Measurements from ENCODE around the gene CALHM2.

Gene CALHM2

GRCh38 chr10:103479135-103479534 is 27.0 kb upstream of the CALHM2 start, which contains the start of gene CALHM3:
Gene CALHM3, minus strand, starts transcription at chr10:103479240. Its CDS starts 208 bp downstream, at chr10:103479032.
- TF ChIP-seq, protein P1, sequence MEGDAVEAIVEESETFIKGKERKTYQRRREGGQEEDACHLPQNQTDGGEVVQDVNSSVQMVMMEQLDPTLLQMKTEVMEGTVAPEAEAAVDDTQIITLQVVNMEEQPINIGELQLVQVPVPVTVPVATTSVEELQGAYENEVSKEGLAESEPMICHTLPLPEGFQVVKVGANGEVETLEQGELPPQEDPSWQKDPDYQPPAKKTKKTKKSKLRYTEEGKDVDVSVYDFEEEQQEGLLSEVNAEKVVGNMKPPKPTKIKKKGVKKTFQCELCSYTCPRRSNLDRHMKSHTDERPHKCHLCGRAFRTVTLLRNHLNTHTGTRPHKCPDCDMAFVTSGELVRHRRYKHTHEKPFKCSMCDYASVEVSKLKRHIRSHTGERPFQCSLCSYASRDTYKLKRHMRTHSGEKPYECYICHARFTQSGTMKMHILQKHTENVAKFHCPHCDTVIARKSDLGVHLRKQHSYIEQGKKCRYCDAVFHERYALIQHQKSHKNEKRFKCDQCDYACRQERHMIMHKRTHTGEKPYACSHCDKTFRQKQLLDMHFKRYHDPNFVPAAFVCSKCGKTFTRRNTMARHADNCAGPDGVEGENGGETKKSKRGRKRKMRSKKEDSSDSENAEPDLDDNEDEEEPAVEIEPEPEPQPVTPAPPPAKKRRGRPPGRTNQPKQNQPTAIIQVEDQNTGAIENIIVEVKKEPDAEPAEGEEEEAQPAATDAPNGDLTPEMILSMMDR (IDR thresholded peaks at IDR 0.05; ENCODE audit: low read depth, low read length), result no peak
- Histone ChIP-seq H3K4me1 (no peaks in the 10 kb centered on the region), H3K4me3 (ENCODE audit: low read depth, low read length) (no peak within 1 kb of the TSS), H3K36me3 (no peaks in the 10 kb centered on the region), H3K9me3 (no peaks in the 10 kb centered on the region), H3K27me3 (no peaks in the 10 kb centered on the region)
- no peak for DNase-seq

- Histone ChIP-seq H3K36me3 (no peaks in the 10 kb centered on the region), H3K9me3 (no peaks in the 10 kb centered on the region), H3K27me3 (no peaks in the 10 kb centered on the region), H3K4me3 (ENCODE audit: low read depth, low read length) (no peak overlapping the region), H3K4me1 (no peaks in the 10 kb centered on the region)
- TF ChIP-seq, protein P1 (IDR thresholded peaks at IDR 0.05; ENCODE audit: low read depth, low read length), result no peak
- DNase-seq, result no peak
Observed at GRCh38 chr10:103478671-103479070, 26.5 kb upstream of the CALHM2 start.

DNA sequence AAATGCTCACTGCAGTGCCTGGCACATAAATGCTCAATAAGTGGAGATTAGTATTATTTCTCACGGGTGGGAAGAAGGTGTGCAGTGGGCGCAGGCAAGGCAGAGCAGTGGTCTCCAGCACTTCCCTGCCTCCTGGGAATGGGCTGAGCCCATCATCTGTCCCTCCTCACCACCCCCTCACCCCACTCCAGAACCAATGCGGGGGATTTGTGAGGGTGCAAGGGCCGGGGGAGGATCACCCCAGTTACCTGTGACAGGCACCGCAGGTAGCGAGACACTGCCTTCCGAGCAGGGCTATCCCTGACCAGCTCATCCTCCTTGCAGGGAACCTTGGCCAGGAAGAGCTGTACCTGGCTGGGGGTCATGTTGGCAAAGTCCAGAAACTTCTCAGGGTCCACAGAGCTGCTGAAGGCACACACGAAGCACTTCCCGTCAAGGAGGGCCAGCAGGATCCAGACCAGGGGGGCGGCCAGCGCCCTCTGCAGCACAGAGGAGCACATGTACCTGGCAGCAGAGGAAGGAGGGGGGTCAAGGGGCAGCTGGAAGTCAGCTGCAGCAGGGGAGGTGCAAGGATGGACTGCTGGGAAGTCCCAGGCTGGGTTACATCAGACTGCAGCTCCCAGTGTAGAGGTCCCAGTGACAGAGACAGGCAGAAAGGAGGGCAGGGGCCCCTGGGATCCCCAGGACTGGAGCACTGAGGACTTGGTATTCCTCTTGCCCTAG is 24.0 kb upstream of the CALHM2 start:
- Histone ChIP-seq H3K36me3 (no peaks in the 10 kb centered on the region), H3K9me3 (no peaks in the 10 kb centered on the region), H3K27me3 (no peaks in the 10 kb centered on the region), H3K4me3 (ENCODE audit: low read depth, low read length) (no peak overlapping the region), H3K4me1 (no peaks in the 10 kb centered on the region)
- DNase-seq, result no peak
- TF ChIP-seq, protein P1 (IDR thresholded peaks at IDR 0.05; ENCODE audit: low read depth, low read length), result peak; percentile 32

GRCh38 chr10:103475437-103475836 is 23.3 kb upstream of the CALHM2 start:
- Histone ChIP-seq H3K27me3 (no peaks in the 10 kb centered on the region), H3K36me3 (no peaks in the 10 kb centered on the region), H3K4me1 (no peaks in the 10 kb centered on the region), H3K9me3 (no peaks in the 10 kb centered on the region), H3K4me3 (ENCODE audit: low read depth, low read length) (no peak overlapping the region)
- DNase-seq, result no peak
- TF ChIP-seq, protein P1 (IDR thresholded peaks at IDR 0.05; ENCODE audit: low read depth, low read length), result no peak

GRCh38 chr10:103474077-103474476 is 21.9 kb upstream of the CALHM2 start:
- Histone ChIP-seq H3K4me3 (ENCODE audit: low read depth, low read length) (no peak overlapping the region), H3K9me3 (no peaks in the 10 kb centered on the region), H3K27me3 (no peaks in the 10 kb centered on the region), H3K4me1 (no peaks in the 10 kb centered on the region), H3K36me3 (no peaks in the 10 kb centered on the region)
- TF ChIP-seq, protein P1 (IDR thresholded peaks at IDR 0.05; ENCODE audit: low read depth, low read length), result no peak
- DNase-seq, result no peak

DNA sequence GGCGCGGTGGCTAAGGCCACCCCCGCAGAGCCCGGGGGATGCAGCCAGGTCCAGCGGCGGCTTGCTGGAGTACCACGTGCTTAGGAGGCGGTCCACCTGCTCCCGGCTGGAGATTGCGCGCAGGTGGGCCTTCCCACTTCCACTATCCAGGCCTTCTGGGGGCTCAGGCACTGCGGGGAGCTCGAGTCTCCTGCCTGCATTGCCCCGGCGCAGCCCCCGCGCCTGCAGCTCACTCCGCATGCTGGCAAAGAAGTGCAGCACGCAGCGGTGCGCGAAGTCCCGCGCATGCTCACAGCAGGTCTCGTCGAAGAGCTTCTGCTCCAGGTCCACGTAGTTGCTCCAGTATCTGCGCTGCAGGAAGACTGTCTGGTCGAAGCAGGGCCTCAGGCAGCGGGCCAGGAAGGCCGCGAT is 21.1 kb upstream of the CALHM2 start:
- H3K4me3 ChIP-seq (ENCODE audit: low read depth, low read length), result no peak overlapping the region
- TF ChIP-seq, protein P1 (IDR thresholded peaks at IDR 0.05; ENCODE audit: low read depth, low read length), result no peak
- DNase-seq, result no peak
- no peaks in the 10 kb centered on the region for H3K36me3 ChIP-seq
- H3K27me3 ChIP-seq, result no peaks in the 10 kb centered on the region
- H3K9me3 ChIP-seq, result no peaks in the 10 kb centered on the region
- no peaks in the 10 kb centered on the region for H3K4me1 ChIP-seq
